Measurements from ENCODE around the gene RPL13.
A peak's percentile ranks its signal among the peaks of the same experiment; 100 is the strongest.

RPL13 gene

DNA sequence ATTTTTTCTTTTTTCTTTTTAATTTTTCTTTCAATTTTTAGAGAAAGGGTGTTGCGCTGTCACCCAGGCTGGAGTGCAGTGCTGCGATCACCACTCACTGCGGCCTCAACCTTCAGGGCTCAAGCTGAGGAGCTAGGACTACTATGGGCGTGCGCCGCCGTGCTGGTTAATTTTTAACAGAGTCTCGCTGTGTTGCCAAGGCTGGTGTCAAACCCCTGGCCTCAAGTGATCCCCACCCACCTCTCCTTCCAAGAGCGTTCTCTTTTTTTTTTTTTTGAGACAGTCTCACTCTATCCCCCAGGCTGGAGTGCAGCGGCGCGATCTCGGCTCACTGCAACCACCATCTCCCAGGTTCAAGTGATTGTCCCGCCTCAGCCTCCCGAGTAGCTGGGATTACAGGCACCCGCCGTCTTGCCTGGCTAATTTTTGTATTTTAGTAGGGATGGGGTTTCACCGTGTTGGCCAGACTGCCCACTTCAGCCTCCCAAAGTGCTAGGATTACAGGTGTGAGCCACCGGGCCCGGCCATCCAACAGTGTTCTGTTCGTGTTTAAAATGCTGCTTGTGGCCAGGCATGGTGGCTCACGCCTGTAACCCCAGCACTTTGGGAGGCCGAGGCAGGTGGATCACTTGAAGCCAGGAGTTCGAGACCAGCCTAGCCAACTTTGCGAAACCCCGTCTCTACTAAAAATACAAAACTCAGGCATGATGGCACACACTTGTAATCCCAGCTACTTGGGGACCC, 14.5 kb upstream of the RPL13 start:
- DNase-seq, result no peak

DNA sequence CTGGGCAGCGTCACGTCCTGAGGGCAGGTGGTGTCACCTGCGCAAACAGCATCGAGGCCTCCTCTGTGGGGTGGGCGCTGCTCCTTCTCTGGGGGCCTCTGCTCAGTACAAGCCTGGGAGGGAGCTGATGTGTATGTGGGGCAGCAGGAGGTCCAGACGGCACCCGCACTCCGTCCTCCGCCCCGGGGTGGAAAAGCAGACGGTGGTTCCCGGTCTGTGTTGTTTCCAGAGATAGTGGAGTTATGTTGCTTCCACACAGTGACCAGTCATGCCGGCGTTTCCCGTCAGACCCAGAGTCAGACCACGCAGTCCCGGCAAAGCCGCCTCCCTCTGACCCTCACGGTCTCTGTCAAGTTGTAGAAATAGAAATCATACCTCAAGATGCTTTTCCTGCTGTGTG, 13.7 kb upstream of the RPL13 start:
- DNase-seq, result no peak

DNA sequence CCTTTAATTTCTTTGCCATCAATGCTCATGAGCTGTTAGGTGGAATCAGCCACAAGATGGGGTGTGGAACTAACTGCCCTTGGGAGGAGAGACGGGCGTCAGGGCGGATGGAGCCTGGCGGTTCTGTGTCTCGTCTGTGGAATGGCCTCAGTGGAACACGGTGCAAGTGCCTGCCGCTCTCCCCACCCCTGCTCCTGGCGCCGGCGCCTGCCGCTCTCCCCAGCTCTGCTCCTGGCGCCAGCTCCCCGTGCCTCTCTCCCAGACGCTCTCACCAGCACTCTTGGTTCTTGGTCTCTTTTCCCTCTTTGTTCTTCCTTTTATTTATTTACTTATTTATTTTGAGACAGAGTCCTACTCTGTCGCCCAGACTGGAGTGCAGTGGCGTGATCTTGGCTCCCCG, 13.2 kb upstream of the RPL13 start:
- no peak for DNase-seq

DNA sequence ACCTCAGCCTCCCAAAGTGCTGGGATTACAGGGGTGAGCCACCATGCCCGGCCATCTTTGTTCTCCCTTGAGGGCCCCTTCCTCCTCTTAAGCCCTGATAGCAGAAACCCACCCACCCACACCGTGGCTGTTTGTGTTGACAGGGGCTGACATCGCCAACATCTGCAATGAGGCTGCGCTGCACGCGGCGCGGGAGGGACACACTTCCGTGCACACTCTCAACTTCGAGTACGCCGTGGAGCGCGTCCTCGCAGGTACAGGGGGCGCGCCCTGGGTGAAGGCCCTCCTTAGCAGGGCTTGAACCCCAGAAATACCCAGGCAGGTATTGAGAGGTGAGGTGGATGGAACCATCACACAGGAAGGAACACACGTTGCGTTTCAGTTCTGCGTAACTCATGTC, 12.6 kb upstream of the RPL13 start:
- DNase-seq, result no peak

DNA sequence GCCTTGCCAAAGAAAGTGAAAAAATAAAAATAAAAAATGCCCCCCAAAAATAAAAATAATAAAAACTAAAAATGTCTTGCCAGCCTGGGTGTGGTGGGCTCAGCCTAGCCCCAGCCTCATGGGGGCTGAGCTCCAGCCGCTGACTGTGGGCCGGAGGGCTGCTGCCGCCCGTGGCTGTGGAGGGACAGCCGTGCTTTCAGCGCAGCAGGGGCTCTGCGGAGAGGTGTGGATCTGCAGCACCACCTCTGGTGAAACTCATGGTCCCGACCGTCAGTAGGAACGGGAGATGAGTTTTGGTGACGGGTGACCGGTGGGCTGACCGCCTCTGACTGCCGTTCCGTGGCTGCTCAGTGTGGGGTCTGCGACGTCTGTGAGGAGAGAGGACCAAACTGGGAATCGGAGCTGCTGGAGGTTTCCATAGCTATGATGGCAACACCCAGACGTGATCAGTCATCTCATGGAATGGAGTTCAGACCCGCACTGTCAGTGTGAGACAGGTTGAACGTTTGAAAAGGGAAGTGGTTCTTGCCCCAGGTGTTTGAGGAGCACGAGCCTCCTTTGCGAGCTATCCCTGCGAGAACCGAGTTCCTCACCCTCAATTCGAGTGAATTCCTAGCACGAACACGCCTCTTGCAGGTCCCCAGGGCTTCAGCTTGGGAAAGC, 12.0 kb upstream of the RPL13 start:
- no peak for DNase-seq

DNA sequence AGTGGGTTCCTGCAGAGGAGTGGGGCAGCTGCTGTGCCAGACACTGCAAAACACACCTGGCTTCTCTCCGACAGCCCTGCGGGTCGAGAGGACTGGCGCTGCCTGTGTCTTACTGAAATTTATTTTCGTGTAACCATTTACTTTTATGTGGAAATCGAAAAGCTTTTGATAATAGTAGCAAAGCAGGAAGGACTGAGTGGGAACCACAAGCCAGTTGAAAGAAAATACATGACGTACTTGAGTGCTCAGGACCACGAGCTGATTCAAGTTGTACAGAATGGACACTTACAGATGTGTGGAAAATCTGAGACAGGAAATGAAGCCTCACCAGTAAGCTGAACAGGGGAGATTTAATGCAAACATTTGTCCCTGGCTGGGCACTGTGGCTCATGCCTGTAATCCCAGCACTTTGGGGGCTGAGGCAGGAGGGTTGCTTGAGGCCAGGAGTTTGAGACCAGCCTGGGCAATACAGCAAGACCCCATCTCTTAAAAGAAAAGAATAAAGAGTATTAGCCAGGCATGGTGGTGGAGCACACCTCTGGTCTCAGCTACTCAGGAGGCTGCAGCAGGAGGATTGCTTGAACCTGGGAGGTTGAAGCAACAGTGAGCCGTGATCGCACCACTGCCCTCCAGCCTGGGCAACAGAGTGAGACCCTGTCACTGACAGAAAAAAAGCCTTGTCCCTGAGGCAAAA, 11.3 kb upstream of the RPL13 start:
- DNase-seq, result no peak

DNA sequence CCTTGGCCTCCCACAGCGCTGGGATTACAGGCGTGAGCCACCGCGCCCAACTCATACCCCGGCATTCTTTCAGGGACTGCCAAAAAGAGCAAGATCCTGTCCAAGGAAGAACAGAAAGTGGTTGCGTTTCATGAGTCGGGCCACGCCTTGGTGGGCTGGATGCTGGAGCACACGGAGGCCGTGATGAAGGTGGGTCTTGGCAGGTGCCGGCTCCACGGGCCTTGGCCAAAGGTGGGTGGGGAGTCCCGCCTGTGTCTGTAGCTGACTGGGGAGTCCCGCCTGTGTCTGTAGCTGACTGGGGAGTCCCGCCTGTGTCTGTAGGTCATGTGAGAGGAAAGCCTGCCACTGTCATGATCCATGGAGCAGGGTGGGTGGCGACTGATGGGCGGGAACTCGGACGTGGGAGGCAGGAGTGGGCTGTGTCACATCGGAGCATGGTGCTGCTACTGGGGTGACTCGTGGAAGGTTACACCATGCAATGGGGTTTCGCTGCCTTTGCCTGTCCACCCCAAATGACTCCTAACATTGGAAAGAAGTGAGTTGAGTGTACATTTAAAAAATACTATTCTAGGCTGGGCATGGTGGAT, 10.0 kb upstream of the RPL13 start:
- DNase-seq, result no peak

DNA sequence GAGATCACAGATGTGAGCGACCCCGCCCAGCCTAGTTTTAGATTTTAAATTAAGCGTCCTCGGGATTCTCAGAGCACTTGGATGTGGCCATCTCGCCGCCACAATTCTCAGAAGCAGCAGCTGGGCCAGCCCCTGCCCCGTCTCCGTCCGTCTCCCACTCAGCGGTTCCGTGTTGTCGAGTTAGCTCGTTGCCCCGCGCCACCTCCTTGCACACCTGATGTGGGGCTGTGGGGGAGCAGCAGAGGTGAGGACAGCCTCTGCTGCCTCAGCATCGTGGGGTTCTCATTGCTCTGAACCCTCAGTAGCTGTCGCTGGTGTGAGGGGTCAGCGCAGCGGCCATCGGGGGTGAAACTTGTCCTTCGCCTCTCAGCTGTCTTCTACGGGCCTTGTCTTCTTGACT, 8.2 kb upstream of the RPL13 start:
- no peak for DNase-seq

DNA sequence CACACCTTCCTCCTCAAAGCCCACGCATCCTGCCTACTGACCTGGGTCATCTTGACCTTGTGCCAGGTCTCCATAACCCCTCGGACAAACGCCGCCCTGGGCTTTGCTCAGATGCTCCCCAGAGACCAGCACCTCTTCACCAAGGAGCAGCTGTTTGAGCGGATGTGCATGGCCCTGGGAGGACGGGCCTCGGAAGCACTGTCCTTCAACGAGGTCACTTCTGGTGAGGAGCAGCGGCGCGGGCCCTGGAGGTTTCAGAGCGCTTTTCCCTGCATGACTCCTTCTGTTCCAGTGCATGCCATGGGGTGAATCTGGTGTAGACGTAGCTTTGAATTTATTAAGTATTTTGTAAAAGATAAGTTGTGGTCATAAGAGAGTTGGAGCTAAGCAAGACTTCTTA, 7.6 kb upstream of the RPL13 start:
- DNase-seq, result no peak

DNA sequence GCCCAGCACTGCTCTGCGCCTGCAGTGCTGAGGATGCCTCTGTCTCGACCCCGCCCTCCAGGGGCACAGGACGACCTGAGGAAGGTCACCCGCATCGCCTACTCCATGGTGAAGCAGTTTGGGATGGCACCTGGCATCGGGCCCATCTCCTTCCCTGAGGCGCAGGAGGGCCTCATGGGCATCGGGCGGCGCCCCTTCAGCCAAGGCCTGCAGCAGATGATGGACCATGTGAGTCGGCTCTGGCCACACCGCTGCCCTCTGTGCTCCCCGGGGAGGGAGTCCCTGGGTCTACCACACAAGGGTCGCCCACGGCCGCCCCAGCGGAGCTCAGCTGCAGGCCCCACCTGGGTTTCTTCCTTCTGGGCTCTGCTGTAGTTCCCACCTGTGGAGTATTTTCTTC, 6.7 kb upstream of the RPL13 start:
- DNase-seq, result no peak

DNA sequence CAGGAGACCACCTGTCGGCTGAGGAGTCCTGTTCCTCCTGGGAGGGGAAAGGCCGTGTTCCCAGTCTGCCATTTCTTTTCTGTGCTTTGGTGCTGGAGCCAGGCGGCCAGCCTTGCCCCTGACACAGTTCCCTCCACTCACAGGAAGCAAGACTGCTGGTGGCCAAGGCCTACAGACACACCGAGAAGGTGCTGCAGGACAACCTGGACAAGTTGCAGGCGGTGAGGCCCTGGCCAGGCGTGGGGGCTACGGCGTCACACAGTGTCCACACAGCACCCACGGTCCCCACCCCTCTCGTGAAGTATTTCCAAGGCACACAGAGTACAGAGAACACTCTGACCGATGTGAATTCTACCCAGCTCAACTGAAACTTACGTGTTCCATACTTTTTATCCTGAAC, 6.1 kb upstream of the RPL13 start:
- DNase-seq, result no peak

DNA sequence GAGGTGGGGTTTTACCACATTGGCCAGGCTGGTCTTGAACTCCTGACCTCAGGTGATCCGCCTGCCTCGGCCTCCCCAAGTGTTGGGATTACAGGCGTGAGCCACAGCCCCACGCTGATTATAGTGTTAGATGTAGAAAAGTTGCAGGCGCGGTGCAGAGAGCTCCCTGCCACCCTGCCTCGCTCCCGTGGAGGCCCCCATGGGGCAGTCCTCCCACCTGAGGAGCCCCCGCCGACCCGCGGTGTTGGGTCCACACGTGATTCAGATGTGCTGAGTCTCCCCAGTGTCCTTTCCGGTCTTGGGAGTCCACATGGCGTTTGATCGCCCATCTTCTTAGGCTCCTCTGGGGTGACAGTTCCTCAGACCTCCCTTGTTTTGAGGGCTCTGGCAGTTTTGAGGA, 5.2 kb upstream of the RPL13 start:
- DNase-seq, result no peak

DNA sequence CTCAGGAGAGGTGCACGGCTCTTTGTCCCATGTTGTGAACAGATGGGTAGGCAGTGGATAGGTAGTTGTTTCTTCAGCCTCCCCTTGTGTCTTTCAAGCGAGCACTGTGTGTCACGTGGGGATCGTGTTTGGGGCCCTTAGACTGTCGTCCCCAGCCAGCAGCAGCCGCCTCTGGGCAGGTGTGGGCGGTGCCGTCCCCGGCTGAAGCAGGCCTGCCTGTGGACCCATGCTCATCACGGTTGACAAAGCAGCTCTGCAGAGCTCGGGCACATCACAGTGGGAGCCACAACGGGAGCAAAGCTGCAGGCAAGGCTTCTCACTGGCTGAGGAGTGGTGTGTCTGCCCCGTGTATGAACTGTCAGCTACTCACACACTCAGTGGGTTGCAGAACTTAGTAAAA, 4.7 kb upstream of the RPL13 start:
- no peak for DNase-seq

DNA sequence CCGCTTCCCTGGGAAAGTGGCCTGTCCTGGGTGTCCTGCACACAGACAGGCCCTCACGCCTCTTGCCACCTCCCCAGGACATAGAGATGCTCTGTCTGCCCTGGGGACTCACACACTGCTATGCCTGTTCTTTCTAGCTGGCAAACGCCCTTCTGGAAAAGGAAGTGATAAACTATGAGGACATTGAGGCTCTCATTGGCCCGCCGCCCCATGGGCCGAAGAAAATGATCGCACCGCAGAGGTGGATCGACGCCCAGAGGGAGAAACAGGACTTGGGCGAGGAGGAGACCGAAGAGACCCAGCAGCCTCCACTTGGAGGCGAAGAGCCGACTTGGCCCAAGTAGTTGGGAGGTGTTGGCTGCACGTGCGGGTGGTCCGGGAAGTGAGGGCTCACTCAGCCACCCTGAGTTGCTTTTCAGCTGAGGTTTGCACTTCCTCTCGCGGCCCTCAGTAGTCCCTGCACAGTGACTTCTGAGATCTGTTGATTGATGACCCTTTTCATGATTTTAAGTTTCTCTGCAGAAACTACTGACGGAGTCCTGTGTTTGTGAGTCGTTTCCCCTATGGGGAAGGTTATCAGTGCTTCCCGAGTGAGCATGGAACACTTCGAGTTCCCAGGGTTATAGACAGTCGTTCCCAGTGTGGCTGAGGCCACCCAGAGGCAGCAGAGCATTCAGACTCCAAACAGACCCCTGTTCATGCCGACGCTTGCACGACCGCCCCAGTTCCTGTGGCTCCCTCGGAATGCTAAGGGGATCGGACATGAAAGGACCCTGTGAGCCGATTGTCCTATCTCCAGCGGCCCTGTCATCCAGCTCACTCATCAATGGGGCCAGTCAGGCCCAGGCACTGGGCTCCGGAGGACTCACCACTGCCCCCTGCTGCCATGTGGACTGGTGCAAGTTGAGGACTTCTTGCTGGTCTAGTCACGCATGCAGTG, 3.5 kb upstream of the RPL13 start:
- peak; percentile 53 for DNase-seq

DNA sequence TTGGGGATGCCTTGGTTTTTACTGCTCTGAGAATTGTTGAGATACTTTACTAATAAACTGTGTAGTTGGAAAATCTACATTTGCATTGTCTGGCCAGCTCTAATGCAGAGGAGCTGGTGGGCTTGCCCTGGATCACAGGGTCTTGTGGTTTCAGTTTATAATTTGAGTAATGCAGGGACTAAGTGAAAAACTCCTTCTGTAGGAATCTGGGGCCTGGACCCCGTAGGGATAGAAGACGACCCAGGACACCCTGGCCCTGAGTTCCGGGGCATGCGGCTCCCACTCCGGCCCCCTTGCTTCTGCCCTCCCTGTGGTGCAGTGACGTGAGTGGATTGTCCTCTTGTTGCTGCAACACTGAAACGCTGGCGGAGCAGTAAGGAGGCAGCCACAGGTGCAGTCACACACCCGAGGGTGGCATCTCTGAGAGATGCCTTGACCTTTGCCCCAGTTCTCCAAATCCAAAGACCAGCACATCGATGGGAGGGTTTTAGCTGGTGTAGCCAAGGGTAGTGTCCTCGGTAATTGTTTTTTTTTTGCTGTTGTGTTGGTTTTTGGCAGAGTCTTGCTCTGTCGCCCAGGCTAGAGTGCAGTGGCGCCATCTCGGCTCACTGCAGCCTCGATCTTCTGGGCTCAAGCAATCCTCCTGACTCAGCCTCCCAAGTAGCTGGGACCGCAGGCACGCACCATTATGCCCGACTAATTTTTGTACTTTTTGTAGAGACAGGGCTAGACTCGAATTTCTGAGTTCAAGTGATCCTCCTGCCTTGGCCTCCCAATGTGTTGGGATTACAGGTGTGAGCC, 2.6 kb upstream of the RPL13 start:
- no peak for DNase-seq

DNA sequence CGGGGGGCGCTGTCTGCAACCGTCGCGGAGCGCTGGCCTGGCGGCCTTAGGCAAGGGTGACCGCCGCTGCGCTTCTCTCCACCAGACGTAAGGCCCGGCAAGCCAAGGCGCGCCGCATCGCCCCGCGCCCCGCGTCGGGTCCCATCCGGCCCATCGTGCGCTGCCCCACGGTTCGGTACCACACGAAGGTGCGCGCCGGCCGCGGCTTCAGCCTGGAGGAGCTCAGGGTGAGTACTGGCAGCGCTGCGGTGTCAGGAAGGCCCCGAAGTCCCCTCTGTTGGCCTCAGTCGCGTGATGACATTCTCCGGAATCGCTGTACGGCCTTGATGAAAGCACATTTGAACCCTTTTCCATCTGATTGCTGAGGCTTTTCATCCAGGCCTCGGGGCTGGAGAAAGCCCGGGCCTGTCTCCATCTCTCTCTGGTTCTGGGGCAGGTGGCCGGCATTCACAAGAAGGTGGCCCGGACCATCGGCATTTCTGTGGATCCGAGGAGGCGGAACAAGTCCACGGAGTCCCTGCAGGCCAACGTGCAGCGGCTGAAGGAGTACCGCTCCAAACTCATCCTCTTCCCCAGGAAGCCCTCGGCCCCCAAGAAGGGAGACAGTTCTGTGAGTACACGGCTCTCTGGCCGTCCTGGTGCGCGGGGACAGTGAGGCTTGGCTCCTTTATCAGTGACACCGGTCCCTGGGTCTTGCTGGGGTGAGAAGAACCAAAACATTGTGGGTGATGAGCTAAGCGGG, 831 bp downstream of the RPL13 start:
- DNase-seq, result no peak

DNA sequence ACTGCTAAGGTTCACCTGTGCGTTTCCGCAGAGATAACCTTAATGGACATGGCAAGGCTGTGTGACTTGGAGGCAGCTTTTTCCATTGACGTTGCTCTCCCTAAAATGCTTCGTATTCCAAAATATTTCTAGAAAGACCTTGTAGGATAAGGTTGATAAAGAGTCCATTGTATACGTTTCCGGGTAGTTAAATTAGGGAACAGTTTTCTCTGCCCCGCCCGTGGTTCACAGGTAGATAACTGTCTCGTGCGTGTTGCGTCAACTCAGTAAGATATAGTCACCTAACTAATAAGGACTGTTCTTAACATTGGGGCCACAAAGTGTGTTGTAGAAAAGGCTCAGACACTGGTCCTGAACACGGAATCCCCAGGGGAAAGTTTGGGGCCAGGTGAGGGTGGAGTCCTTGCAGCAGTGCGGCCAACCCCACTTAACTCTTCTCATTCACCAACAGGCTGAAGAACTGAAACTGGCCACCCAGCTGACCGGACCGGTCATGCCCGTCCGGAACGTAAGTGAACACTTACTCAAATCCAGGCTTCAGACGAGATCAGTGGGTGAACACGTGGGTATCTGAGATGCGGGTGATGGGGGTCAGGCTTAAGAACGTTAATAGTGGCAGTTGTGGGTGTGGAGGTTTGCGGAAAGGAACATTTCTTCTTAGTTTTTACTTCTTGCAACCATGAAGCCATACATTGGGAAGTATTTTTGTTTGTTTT, 1.6 kb downstream of the RPL13 start:
- no peak for DNase-seq

DNA sequence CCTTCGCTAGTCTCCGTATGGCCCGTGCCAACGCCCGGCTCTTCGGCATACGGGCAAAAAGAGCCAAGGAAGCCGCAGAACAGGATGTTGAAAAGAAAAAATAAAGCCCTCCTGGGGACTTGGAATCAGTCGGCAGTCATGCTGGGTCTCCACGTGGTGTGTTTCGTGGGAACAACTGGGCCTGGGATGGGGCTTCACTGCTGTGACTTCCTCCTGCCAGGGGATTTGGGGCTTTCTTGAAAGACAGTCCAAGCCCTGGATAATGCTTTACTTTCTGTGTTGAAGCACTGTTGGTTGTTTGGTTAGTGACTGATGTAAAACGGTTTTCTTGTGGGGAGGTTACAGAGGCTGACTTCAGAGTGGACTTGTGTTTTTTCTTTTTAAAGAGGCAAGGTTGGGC, 2.5 kb downstream of the RPL13 start:
- DNase-seq, result no peak

DNA sequence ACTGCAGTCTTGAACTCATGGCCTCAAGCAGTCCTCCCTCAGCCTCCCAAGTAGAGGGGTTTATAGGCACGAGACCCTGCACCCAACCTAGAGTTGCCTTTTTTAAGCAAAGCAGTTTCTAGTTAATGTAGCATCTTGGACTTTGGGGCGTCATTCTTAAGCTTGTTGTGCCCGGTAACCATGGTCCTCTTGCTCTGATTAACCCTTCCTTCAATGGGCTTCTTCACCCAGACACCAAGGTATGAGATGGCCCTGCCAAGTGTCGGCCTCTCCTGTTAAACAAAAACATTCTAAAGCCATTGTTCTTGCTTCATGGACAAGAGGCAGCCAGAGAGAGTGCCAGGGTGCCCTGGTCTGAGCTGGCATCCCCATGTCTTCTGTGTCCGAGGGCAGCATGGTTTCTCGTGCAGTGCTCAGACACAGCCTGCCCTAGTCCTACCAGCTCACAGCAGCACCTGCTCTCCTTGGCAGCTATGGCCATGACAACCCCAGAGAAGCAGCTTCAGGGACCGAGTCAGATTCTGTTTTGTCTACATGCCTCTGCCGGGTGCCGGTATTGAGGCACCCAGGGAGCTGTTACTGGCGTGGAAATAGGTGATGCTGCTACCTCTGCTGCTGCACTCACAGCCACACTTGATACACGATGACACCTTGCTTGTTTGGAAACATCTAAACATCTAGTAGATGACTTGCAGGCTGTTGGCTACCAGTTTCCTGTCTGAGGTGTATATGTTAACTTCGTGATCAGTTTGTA, 3.3 kb downstream of the RPL13 start:
- DNase-seq, result no peak
